ENCODE measurements around the gene ZHX3. TPM values are rescaled to one million over a fixed set of nuclear protein-coding genes. Genes with fewer than 3 reads are reported as not detected.
A peak's percentile ranks its signal among the peaks of the same experiment; 100 is the strongest.

The ZHX3 gene
- total and polyA plus RNA-seq, 11 donors, result 10.9 to 43.9 (median 32.3) TPM

DNA sequence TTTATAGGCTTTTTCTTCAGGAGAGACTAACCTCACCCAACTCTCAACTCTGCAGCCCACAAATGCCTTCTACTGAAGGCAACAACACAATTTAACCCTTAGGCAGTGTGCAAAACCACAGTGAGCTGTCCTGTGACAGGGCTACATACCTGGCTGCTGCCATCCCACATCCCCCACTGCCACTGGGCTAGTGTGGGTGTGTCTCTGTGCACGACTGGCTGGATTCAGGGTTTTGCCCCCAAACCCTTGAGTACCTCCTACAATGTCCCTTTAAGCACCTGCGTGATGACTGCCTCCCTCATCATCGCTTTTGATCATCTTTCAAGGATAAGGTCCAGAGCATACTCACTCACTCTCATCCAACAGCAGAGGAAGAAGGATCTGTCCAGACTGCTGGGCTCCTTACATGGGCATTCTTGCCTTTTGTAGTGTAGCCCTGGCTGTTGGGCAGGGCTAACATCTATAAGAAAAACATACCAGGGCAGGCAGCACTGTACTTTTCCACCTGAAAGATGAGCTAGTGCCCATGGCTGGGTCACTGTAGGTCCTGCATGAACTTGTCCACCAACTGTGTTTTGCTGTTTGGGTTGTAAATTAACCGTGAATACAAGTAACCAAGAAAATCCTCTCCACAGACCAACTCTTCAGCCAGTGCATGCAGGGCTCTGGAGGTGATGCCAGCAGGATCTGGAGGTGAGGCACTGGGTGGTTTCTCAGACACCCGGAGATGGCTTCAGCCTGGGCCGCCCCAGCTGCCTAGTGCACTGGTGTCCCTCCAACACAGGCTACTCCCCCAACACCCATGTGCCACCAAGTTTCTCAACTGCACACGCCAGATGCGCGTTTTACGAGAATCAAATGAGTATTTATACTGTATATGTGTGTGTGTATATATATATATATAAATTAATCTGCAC is 135.0 kb downstream of the ZHX3 start:
- Histone ChIP-seq H3K4me3 (no peak overlapping the region), H3K9me3 (peaks cover 0 to 2% (median 0%) of the 10 kb centered on the region in 12 donors), H3K27ac (no peak overlapping the region), H3K27me3 (no peaks in the 10 kb centered on the region), H3K4me1 (peaks cover 8 to 34% (median 23%) of the 10 kb centered on the region in 12 donors), H3K36me3 (peaks cover 0 to 33% (median 24%) of the 10 kb centered on the region in 9 donors)
- ATAC-seq, result no peak
- 94 to 97% (median 95%) methylated on average over 9 to 10 of the region's 10 CpGs for WGBS, 4 donors
- intact Hi-C loops (cut with DNase I), result no loop called here
- TF ChIP-seq, protein P1, sequence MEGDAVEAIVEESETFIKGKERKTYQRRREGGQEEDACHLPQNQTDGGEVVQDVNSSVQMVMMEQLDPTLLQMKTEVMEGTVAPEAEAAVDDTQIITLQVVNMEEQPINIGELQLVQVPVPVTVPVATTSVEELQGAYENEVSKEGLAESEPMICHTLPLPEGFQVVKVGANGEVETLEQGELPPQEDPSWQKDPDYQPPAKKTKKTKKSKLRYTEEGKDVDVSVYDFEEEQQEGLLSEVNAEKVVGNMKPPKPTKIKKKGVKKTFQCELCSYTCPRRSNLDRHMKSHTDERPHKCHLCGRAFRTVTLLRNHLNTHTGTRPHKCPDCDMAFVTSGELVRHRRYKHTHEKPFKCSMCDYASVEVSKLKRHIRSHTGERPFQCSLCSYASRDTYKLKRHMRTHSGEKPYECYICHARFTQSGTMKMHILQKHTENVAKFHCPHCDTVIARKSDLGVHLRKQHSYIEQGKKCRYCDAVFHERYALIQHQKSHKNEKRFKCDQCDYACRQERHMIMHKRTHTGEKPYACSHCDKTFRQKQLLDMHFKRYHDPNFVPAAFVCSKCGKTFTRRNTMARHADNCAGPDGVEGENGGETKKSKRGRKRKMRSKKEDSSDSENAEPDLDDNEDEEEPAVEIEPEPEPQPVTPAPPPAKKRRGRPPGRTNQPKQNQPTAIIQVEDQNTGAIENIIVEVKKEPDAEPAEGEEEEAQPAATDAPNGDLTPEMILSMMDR (IDR thresholded peaks at IDR 0.05), result no peak
- TF ChIP-seq POLR2A (IDR thresholded peaks at IDR 0.05), result no peak
- no peak for DNase-seq

DNA sequence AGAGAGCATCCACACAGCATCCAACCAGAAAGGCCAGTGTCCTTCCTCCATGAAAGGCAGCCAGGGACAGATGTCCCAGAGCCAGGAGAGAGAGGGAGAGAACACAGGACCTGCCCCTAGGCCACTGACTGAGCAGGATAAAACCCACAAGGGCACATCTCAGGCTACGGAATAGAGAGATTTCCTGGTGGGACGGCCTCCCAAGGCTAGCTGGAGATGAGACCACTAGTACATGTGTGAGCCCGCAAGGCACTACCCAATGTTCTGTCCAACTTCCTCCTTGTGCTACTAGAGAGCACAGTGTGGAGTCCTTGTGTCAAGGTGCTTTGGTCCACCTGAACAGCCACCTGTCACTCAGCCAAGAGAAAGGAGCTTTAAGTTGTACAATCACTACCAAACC is 136.0 kb downstream of the ZHX3 start:
- no peak overlapping the region for H3K4me3 ChIP-seq
- TF ChIP-seq, protein P1 (IDR thresholded peaks at IDR 0.05), result no peak
- TF ChIP-seq POLR2A (IDR thresholded peaks at IDR 0.05), result no peak
- intact Hi-C loops (cut with DNase I), result no loop called here
- peaks cover 12 to 44% (median 31%) of the 10 kb centered on the region in 12 donors for H3K4me1 ChIP-seq
- no peaks in the 10 kb centered on the region for H3K27me3 ChIP-seq
- WGBS, 4 donors, result 90 to 97% (median 95%) methylated on average over 3 of the region's 3 CpGs
- no peak overlapping the region for H3K27ac ChIP-seq
- no peaks in the 10 kb centered on the region for H3K9me3 ChIP-seq
- peaks cover 0 to 42% (median 26%) of the 10 kb centered on the region in 9 donors for H3K36me3 ChIP-seq
- DNase-seq (no peak), ATAC-seq (no peak)

DNA sequence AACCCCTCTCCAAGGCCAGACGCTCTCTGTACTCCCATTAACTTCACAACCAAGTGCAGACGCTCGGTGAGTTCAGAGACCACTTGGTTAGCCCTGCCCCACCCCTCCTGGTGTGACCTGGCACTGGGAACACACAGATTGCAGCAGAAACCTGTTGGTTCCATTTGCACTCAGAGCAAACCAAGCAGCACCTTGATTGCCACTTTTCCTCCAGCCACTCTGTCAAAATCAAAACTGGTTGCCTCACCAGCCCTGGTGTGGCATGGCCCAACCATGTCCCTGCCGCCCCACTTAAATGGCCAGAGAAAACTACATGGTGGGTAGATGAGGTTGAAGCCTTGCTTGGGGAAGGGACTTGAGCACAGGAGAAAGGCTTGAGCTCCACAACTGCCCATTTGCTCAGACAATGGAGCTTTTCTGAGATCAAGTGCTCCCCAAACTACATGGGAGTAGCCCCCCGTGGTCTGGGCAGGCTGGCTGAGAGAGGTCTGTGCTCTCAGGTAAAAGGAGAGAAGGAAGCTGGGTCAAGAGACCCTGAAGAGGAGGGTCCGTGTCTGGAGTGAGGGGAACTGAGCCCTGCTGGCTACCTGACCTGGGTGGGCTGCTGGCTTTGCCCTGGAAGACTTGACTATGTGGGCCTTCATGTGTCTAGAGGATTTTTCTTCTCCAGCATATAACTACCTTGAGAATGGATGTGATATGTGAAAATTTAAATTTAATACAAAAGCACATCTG is 136.8 kb downstream of the ZHX3 start:
- 94 to 96% (median 94%) methylated on average over 6 of the region's 6 CpGs for WGBS, 4 donors
- Histone ChIP-seq H3K9me3 (no peaks in the 10 kb centered on the region), H3K27ac (peak overlapping the region in 2 of 12 donors; percentile 19 to 84), H3K36me3 (peaks cover 0 to 50% (median 27%) of the 10 kb centered on the region in 9 donors), H3K27me3 (no peaks in the 10 kb centered on the region), H3K4me3 (no peak overlapping the region), H3K4me1 (peaks cover 12 to 51% (median 36%) of the 10 kb centered on the region in 12 donors)
- TF ChIP-seq, protein P1 (IDR thresholded peaks at IDR 0.05), result no peak
- TF ChIP-seq POLR2A (IDR thresholded peaks at IDR 0.05), result no peak
- intact Hi-C loops (cut with DNase I), result no loop called here
- ATAC-seq (no peak), DNase-seq (no peak)

DNA sequence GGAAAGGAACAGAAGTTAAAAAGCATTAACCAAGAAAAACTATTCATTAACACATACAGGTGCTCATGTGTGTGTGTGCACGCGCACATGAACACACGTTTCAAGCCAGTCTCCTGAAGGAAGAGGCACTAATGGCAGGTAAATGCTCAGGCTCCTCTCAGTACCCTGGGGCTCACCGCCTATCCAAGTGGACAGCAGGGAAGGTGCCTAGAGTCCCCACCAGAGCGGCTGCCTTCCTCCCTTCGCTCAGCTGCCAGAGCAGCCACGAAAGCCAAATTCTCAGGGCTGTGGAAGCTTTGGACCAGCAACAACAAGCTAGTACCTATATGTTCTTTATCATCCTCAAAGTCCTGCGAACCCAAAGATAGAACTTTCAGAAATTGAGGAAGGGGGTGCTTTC is 137.6 kb downstream of the ZHX3 start:
- intact Hi-C loops (cut with DNase I), result loop anchor here in 4 of 10 donors (1.0 to 10.0 kb wide), 4 partner anchors 54 to 235 kb away; partner anchors contain the start of gene ZHX3 (in 1 of the 4)
- peaks cover 0 to 53% (median 33%) of the 10 kb centered on the region in 9 donors for H3K36me3 ChIP-seq
- 94 to 97% (median 96%) methylated on average over 8 of the region's 8 CpGs for WGBS, 4 donors
- peak in 2 of 5 donors; percentile 3 to 18 for DNase-seq
- ATAC-seq, result no peak
- H3K27me3 ChIP-seq, result no peaks in the 10 kb centered on the region
- H3K4me3 ChIP-seq, result no peak overlapping the region
- peak overlapping the region in 7 of 12 donors; percentile 78 to 93 (median 84) for H3K27ac ChIP-seq
- peaks cover 12 to 59% (median 44%) of the 10 kb centered on the region in 12 donors for H3K4me1 ChIP-seq
- no peaks in the 10 kb centered on the region for H3K9me3 ChIP-seq
- TF ChIP-seq, protein P1 (IDR thresholded peaks at IDR 0.05), result no peak
- TF ChIP-seq POLR2A (IDR thresholded peaks at IDR 0.05), result no peak

All from heart left ventricle (tissue), 16 donors.